ENCODE data around the gene SREK1. TPM values are rescaled to one million over a fixed set of nuclear protein-coding genes. Genes with fewer than 3 reads are reported as not detected.
A peak's percentile ranks its signal among the peaks of the same experiment; 100 is the strongest.

Gene SREK1
- total and polyA plus RNA-seq, 2 of the 8 experiments (the other 6 are each of a cell fraction or from before 2014, with no cell fraction given): 10.6 to 40.4 TPM

GRCh38 chr5:66144834-66145390, 812 bp downstream of the SREK1 start:
- peak overlapping the region; percentile 87 for H4K5ac ChIP-seq (ENCODE audit: insufficient read length, low read depth, low read length)
- H3K23ac ChIP-seq (ENCODE audit: insufficient read length): no peak overlapping the region
- no peaks in the 10 kb centered on the region for H4K20me1 ChIP-seq (replicated peaks in 1 of 2; ENCODE audit: control insufficient read depth in 1 of 2, insufficient read depth in 2 of 2, low read length in 2 of 2)
- H3K27me3 ChIP-seq (replicated peaks in 1 of 4; ENCODE audit: control insufficient read depth in 3 of 4, extremely low read depth in 1 of 4, insufficient read depth in 3 of 4, low read length in 3 of 4): no peaks in the 10 kb centered on the region
- no peak overlapping the region for H2BK120ac ChIP-seq (replicated peaks; ENCODE audit: low read depth, low read length)
- H3K9me3 ChIP-seq (ENCODE audit: insufficient read depth in 2 of 2, low read depth in 1 of 2, low read length in 1 of 2): no peaks in the 10 kb centered on the region
- peaks cover 7 to 52% of the 10 kb centered on the region in 2 experiments for H3K79me2 ChIP-seq (ENCODE audit: control insufficient read depth in 1 of 2, insufficient read depth in 2 of 2, low read length in 2 of 2)
- peaks cover 0 to 5% (median 2%) of the 10 kb centered on the region in 4 experiments; a peak in 5 of 7 replicates for H3K4me1 ChIP-seq (replicated peaks in 1 of 4; ENCODE audit: control insufficient read depth in 3 of 4, insufficient read depth in 4 of 4, low read length in 3 of 4)
- no peak overlapping the region for H3K4ac ChIP-seq (replicated peaks; ENCODE audit: insufficient read length, low read depth, low read length)
- no peak overlapping the region for H3K14ac ChIP-seq (ENCODE audit: insufficient read length)
- TF ChIP-seq HDAC2 (IDR thresholded peaks at IDR 0.05; ENCODE audit: borderline replicate concordance in 1 of 2, low read depth in 2 of 2, low read length in 2 of 2): peak in 1 of 2 experiments; percentile 86; a peak in 1 of 4 replicates
- peak; percentile 87; the same call in 1 of the 2 replicates for TF ChIP-seq YY1 (IDR thresholded peaks at IDR 0.05; ENCODE audit: low read depth, low read length)
- peak in 1 of 2 experiments; percentile 66; a peak in 1 of 4 replicates for TF ChIP-seq SIN3A (conservative IDR thresholded peaks at IDR 0.05 in 1 of 2, IDR thresholded peaks at IDR 0.05 in 1 of 2; ENCODE audit: low read depth in 1 of 2, low read length in 2 of 2)
- TF ChIP-seq SUZ12 (IDR thresholded peaks at IDR 0.05; ENCODE audit: low read length): no peak
- no peak for TF ChIP-seq TEAD4 (IDR thresholded peaks at IDR 0.05; ENCODE audit: low read depth, low read length)
- TF ChIP-seq SAP30 (IDR thresholded peaks at IDR 0.05; ENCODE audit: insufficient read depth, insufficient replicate concordance, low read length): peak; percentile 68
- peak; percentile 76 for TF ChIP-seq ASH2L (IDR thresholded peaks at IDR 0.05; ENCODE audit: low read length)
- POLR2A ChIA-PET (ENCODE audit: partially characterized antibody): interaction anchor here (0.5 to 2.0 kb wide), 13 partner anchors 12 to 582 kb away, joined by 3 to 7 read pairs (median 4); partner anchors contain the start of genes CENPK, ERBIN, NLN and PPWD1
- peak overlapping the region; percentile 79 for H2BK5ac ChIP-seq (ENCODE audit: low read depth, low read length)
- H2BK12ac ChIP-seq (ENCODE audit: low read depth, low read length): no peak overlapping the region
- peak overlapping the region; percentile 98; the same call in 1 of the 2 replicates for H4K8ac ChIP-seq (ENCODE audit: extremely low read depth, insufficient read depth, low read length)
- DNase-seq (ENCODE audit: low read depth in 1 of 2, low spot score in 2 of 2) (no peak), FAIRE-seq (no peak)
- H3K4me3 ChIP-seq (ENCODE audit: extremely low read depth in 1 of 4, insufficient read depth in 2 of 4, low read depth in 3 of 4, low read length in 4 of 4): peak overlapping the region; percentile 72 to 99 (median 96)
- peak overlapping the region; percentile 99 for H3K27ac ChIP-seq (ENCODE audit: low read depth, low read length)
- no peaks in the 10 kb centered on the region for H3K79me1 ChIP-seq (ENCODE audit: low read depth, low read length)
- no peak overlapping the region for H2BK15ac ChIP-seq (ENCODE audit: low read length)
- H3K36me3 ChIP-seq (ENCODE audit: control insufficient read depth in 2 of 4, insufficient read depth in 4 of 4, low read length in 3 of 4): no peaks in the 10 kb centered on the region; a peak in 1 of 8 replicates
- peak overlapping the region; percentile 93 to 99 (median 99) for H3K9ac ChIP-seq (replicated peaks in 1 of 4; ENCODE audit: extremely low read depth in 1 of 4, low read depth in 3 of 4, low read length in 3 of 4)
- peak overlapping the region; percentile 84 for H3K18ac ChIP-seq (ENCODE audit: extremely low read depth, low read length)
- H2AFZ ChIP-seq (ENCODE audit: low read length): peak overlapping the region; percentile 91
- whole genome bisulfite sequencing, 2 experiments (ENCODE audit: extremely low coverage in 1 of 2, insufficient coverage in 1 of 2, insufficient read length in 1 of 2, insufficient replicate concordance in 2 of 2, low coverage in 1 of 2, low lambda C conversion rate in 2 of 2, missing lambda C conversion rate in 1 of 2): 2% methylated on average over 22 of the region's 22 CpGs; no CpG with 5 or more reads in 1 of the 2 experiments
- H3K23me2 ChIP-seq (ENCODE audit: low read depth, low read length): peaks cover 4% of the 10 kb centered on the region
- no peak overlapping the region for H2BK20ac ChIP-seq (ENCODE audit: low read length)
- H4K91ac ChIP-seq (replicated peaks; ENCODE audit: insufficient read length, low read length): no peak overlapping the region
- H3K4me2 ChIP-seq (ENCODE audit: insufficient read depth in 1 of 2, low read depth in 2 of 2, low read length in 2 of 2): peak overlapping the region; percentile 57 to 98
- peak overlapping the region; percentile 43 for H3K56ac ChIP-seq (replicated peaks; ENCODE audit: insufficient read length, low read depth, low read length)
- CTCF ChIA-PET (ENCODE audit: partially characterized antibody): no interaction called here
- no peak overlapping the region for H2AK5ac ChIP-seq (ENCODE audit: low read depth, low read length)
